MM.1S (cell line): ENCODE results near the gene USP6NL.

Source experiments
- DNase-seq: peaks from one replicate; pipeline ENCODE4 v3.0.0-alpha.2; 2015
- H2AFZ ChIP-seq: fragments of 300-600 bp; sonication (generic); 2 replicates; pipeline ENCODE4 v1.6.0; 2016; ENCODE audit warnings: antibody characterized with exemption, low read length
- H3F3A ChIP-seq: fragments of 300-600 bp; sonication (generic); 2 replicates; pipeline ENCODE4 v1.6.1; 2016; ENCODE audit warnings: mild to moderate bottlenecking, antibody characterized with exemption, low read length, moderate library complexity, mixed read lengths; ENCODE audit not compliant: insufficient read depth
- H3K27ac ChIP-seq: fragments of 300-600 bp; sonication (generic); 2 replicates; pipeline ENCODE4 v1.5.1; 2016; ENCODE audit warnings: mild to moderate bottlenecking, low read length
- H3K27me3 ChIP-seq: fragments of 300-600 bp; sonication (generic); replicated peaks from 2 replicates; pipeline ENCODE4 v1.6.0; 2016; ENCODE audit warnings: low read length; ENCODE audit not compliant: insufficient read depth
- H3K36me3 ChIP-seq: fragments of 300-600 bp; sonication (generic); replicated peaks from 2 replicates; pipeline ENCODE4 v1.6.1; 2016; ENCODE audit warnings: mild to moderate bottlenecking, low read length, mixed read lengths; ENCODE audit not compliant: insufficient read depth
- H3K4me1 ChIP-seq: fragments of 300-600 bp; sonication (generic); 2 replicates; pipeline ENCODE4 v1.6.1; 2016; ENCODE audit warnings: low read length, mixed read lengths
- H3K4me2 ChIP-seq: fragments of 300-600 bp; sonication (generic); 2 replicates; pipeline ENCODE4 v1.6.0; 2016; ENCODE audit warnings: low read depth, low read length
- H3K4me3 ChIP-seq: fragments of 300-600 bp; sonication (generic); 2 replicates; pipeline ENCODE4 v1.5.1; 2016; ENCODE audit warnings: low read length, mixed read lengths
- H3K79me2 ChIP-seq: fragments of 300-600 bp; sonication (generic); 2 replicates; pipeline ENCODE4 v1.6.1; 2016; ENCODE audit warnings: mixed run types, low read length, mixed read lengths
- H3K9ac ChIP-seq: fragments of 300-600 bp; sonication (generic); 2 replicates; pipeline ENCODE4 v1.6.1; 2016; ENCODE audit warnings: low read length, mixed read lengths
- H3K9me2 ChIP-seq: fragments of 300-600 bp; sonication (generic); replicated peaks from 2 replicates; pipeline ENCODE4 v1.6.1; 2016; ENCODE audit warnings: mild to moderate bottlenecking, low read length, mixed read lengths; ENCODE audit not compliant: insufficient read depth
- H3K9me3 ChIP-seq: fragments of 300-600 bp; sonication (generic); replicated peaks from 2 replicates; pipeline ENCODE4 v1.6.1; 2016; ENCODE audit warnings: mild to moderate bottlenecking, low read length, mixed read lengths; ENCODE audit not compliant: insufficient read depth
- H4K20me1 ChIP-seq: fragments of 300-600 bp; sonication (generic); 2 replicates; pipeline ENCODE4 v1.6.1; 2016; ENCODE audit warnings: mild to moderate bottlenecking, low read length, moderate library complexity, mixed read lengths; ENCODE audit not compliant: insufficient read depth
- CTCF ChIP-seq: fragments of 300-600 bp; sonication (generic); IDR thresholded peaks from 2 replicates; pipeline ENCODE4 v1.5.1; 2016; ENCODE audit warnings: antibody characterized with exemption, low read length, mixed read lengths
- EZH2 ChIP-seq: fragments of 300-600 bp; sonication (generic); optimal IDR thresholded peaks from 2 replicates; pipeline ENCODE3; 2017; ENCODE audit warnings: low read depth, mild to moderate bottlenecking, antibody characterized with exemption, low read length, mixed read lengths
- EZH2phosphoT487 ChIP-seq: fragments of 300-600 bp; sonication (generic); IDR thresholded peaks from 2 replicates; pipeline ENCODE4 v1.6.1; 2018; ENCODE audit warnings: antibody characterized with exemption, low read length

The USP6NL gene

GRCh38 chr10:11415095-11415494, 196.4 kb downstream of the USP6NL start:
- no peak overlapping the region for H3K4me2 ChIP-seq
- H3K9me3 ChIP-seq, result no peaks in the 10 kb centered on the region
- no peaks in the 10 kb centered on the region for H3K4me1 ChIP-seq
- no peaks in the 10 kb centered on the region for H3K27me3 ChIP-seq
- no peaks in the 10 kb centered on the region for H4K20me1 ChIP-seq
- H3K79me2 ChIP-seq, result no peaks in the 10 kb centered on the region
- H3K9me2 ChIP-seq, result no peaks in the 10 kb centered on the region
- no peaks in the 10 kb centered on the region for H3F3A ChIP-seq
- H3K36me3 ChIP-seq, result no peaks in the 10 kb centered on the region
- TF ChIP-seq CTCF (no peak), EZH2 (no peak), EZH2phosphoT487 (no peak)
- no peak for DNase-seq
- H3K4me3 ChIP-seq, result no peak overlapping the region
- no peak overlapping the region for H3K9ac ChIP-seq
- H3K27ac ChIP-seq, result no peak overlapping the region
- H2AFZ ChIP-seq, result no peak overlapping the region

GRCh38 chr10:11414314-11415038, 197.0 kb downstream of the USP6NL start:
- Histone ChIP-seq H4K20me1 (no peaks in the 10 kb centered on the region), H3K9ac (no peak overlapping the region), H3K79me2 (no peaks in the 10 kb centered on the region), H3K4me1 (no peaks in the 10 kb centered on the region), H3K27me3 (no peaks in the 10 kb centered on the region), H3K36me3 (no peaks in the 10 kb centered on the region), H3K9me3 (no peaks in the 10 kb centered on the region), H3K4me2 (no peak overlapping the region), H3K27ac (no peak overlapping the region), H3F3A (no peaks in the 10 kb centered on the region), H2AFZ (no peak overlapping the region), H3K4me3 (no peak overlapping the region), H3K9me2 (no peaks in the 10 kb centered on the region)
- no peak for TF ChIP-seq EZH2phosphoT487
- no peak for TF ChIP-seq EZH2
- no peak for TF ChIP-seq CTCF
- no peak for DNase-seq

GRCh38 chr10:11411926-11412545, 199.4 kb downstream of the USP6NL start:
- no peak overlapping the region for H3K9ac ChIP-seq
- peak; percentile 15; the same call in 1 of the 2 replicates for TF ChIP-seq CTCF
- no peak for TF ChIP-seq EZH2
- no peaks in the 10 kb centered on the region for H3K27me3 ChIP-seq
- H3F3A ChIP-seq, result no peaks in the 10 kb centered on the region
- H3K4me2 ChIP-seq, result no peak overlapping the region
- H4K20me1 ChIP-seq, result no peaks in the 10 kb centered on the region
- no peak overlapping the region for H3K27ac ChIP-seq
- H3K4me1 ChIP-seq, result no peaks in the 10 kb centered on the region
- DNase-seq, result no peak
- no peaks in the 10 kb centered on the region for H3K9me3 ChIP-seq
- no peaks in the 10 kb centered on the region for H3K79me2 ChIP-seq
- H2AFZ ChIP-seq, result no peak overlapping the region
- no peaks in the 10 kb centered on the region for H3K36me3 ChIP-seq
- H3K4me3 ChIP-seq, result no peak overlapping the region
- H3K9me2 ChIP-seq, result no peaks in the 10 kb centered on the region
